Breast epithelium (tissue), 4 donors: ENCODE results near the gene DCLK3. TPM values are rescaled to one million over a fixed set of nuclear protein-coding genes. Genes with fewer than 3 reads are reported as not detected.

ENCODE experiments used
- DNase-seq, 2 donors: peaks; one replicate each; pipeline ENCODE4 v3.0.0-alpha.2; 2019; ENCODE audit warnings: low spot score in 2 of 2
- H3K27ac ChIP-seq, 2 donors: fragments of 200-600 bp; sonication (generic) in 1 of 2; one replicate each; pipeline ENCODE4 v1.5.1; 2016 to 2019; ENCODE audit warnings: mild to moderate bottlenecking in 1 of 2
- H3K27me3 ChIP-seq, 2 donors: fragments of 200-600 bp; sonication (generic) in 1 of 2; one replicate each; pipeline versions ENCODE4 v1.5.1 to v1.6.0; 2017 to 2019; ENCODE audit warnings: control low read depth in 1 of 2, mild to moderate bottlenecking in 1 of 2
- H3K36me3 ChIP-seq: fragments of 200-600 bp; one replicate; pipeline ENCODE4 v1.5.1; 2019
- H3K4me1 ChIP-seq, 2 donors: fragments of 200-600 bp; sonication (generic); one replicate each; pipeline ENCODE4 v1.5.1; 2016 to 2019; ENCODE audit warnings: control low read depth in 1 of 2
- H3K4me3 ChIP-seq, 3 donors: fragments of 200-600 bp; sonication (generic); 1 replicate in 2 of 3; 2 replicates in 1 of 3; pipeline ENCODE4 v1.5.1; 2016 to 2019; ENCODE audit warnings: mild to moderate bottlenecking in 3 of 3, moderate library complexity in 2 of 3
- H3K9me3 ChIP-seq, 2 donors: fragments of 200-600 bp; sonication (generic) in 1 of 2; one replicate each; pipeline ENCODE4 v1.5.1; 2016 to 2019; ENCODE audit warnings: control low read depth in 1 of 2
- CTCF ChIP-seq, 3 donors: fragments of 450-650 bp; IDR thresholded peaks; one replicate each; pipeline ENCODE4 v1.5.1; 2016 to 2017; ENCODE audit warnings: antibody characterized with exemption in 3 of 3, mild to moderate bottlenecking in 3 of 3, moderate library complexity in 3 of 3
- POLR2A ChIP-seq: fragments of 450-650 bp; IDR thresholded peaks from one replicate; pipeline ENCODE4 v1.6.1; 2016; ENCODE audit warnings: antibody characterized with exemption, mild to moderate bottlenecking, moderate library complexity
- POLR2AphosphoS5 ChIP-seq, 3 donors: sonication (generic); formaldehyde crosslinking; IDR thresholded peaks; one replicate each; pipeline ENCODE4 v1.6.1; 2017; ENCODE audit warnings: antibody characterized with exemption in 3 of 3
- intact Hi-C: fragments of 100-400 bp; cut with DNase I; formaldehyde crosslinking; loops from one replicate; pipeline ENCODE4 v1.15.1; 2023; ENCODE audit warnings: low total_unique reads
- total RNA-seq, 3 donors: library from RNA; depleted of rRNA; stranded (reverse); fragments of >200 nt; gene quantifications; one replicate each; pipeline ENCODE4 v1.1.0, GENCODE V29; 2016

Gene DCLK3
- total RNA-seq, 3 donors from 2014 or later: 0.16 TPM; not detected in 2

- DNase-seq: no peak
- no peaks in the 10 kb centered on the region for H3K4me1 ChIP-seq
- H3K27me3 ChIP-seq: no peaks in the 10 kb centered on the region
- no peaks in the 10 kb centered on the region for H3K9me3 ChIP-seq
- no peaks in the 10 kb centered on the region for H3K36me3 ChIP-seq
- TF ChIP-seq CTCF (IDR thresholded peaks at IDR 0.05) (no peak), POLR2AphosphoS5 (IDR thresholded peaks at IDR 0.05) (no peak)
- intact Hi-C loops: no loop called here
- no peak overlapping the region for H3K27ac ChIP-seq
- H3K4me3 ChIP-seq: no peak overlapping the region
These were observed 28.1 kb downstream of the DCLK3 start for GRCh38 chr3:36736301-36736700.

GRCh38 chr3:36734742-36735141 lies 29.6 kb downstream of the DCLK3 start:
- Histone ChIP-seq H3K36me3 (no peaks in the 10 kb centered on the region), H3K4me1 (no peaks in the 10 kb centered on the region), H3K4me3 (no peak overlapping the region), H3K27ac (no peak overlapping the region), H3K9me3 (no peaks in the 10 kb centered on the region), H3K27me3 (no peaks in the 10 kb centered on the region)
- DNase-seq: no peak
- TF ChIP-seq POLR2AphosphoS5 (IDR thresholded peaks at IDR 0.05) (no peak), CTCF (IDR thresholded peaks at IDR 0.05) (no peak), POLR2A (no peak)
- intact Hi-C loops: no loop called here

- Histone ChIP-seq H3K27me3 (no peaks in the 10 kb centered on the region), H3K27ac (no peak overlapping the region), H3K9me3 (no peaks in the 10 kb centered on the region), H3K4me3 (no peak overlapping the region), H3K4me1 (no peaks in the 10 kb centered on the region), H3K36me3 (no peaks in the 10 kb centered on the region)
- no peak for DNase-seq
- TF ChIP-seq POLR2AphosphoS5 (IDR thresholded peaks at IDR 0.05): no peak
- no peak for TF ChIP-seq CTCF (IDR thresholded peaks at IDR 0.05)
- no peak for TF ChIP-seq POLR2A
- intact Hi-C loops: no loop called here
These were observed 30.6 kb downstream of the DCLK3 start for GRCh38 chr3:36733723-36734122.

- Histone ChIP-seq H3K27me3 (no peaks in the 10 kb centered on the region), H3K4me3 (no peak overlapping the region), H3K36me3 (no peaks in the 10 kb centered on the region), H3K27ac (no peak overlapping the region), H3K9me3 (no peaks in the 10 kb centered on the region), H3K4me1 (no peaks in the 10 kb centered on the region)
- no peak for DNase-seq
- no peak for TF ChIP-seq POLR2AphosphoS5 (IDR thresholded peaks at IDR 0.05)
- no peak for TF ChIP-seq POLR2A
- no peak for TF ChIP-seq CTCF (IDR thresholded peaks at IDR 0.05)
- intact Hi-C loops: no loop called here
These were observed 31.1 kb downstream of the DCLK3 start for GRCh38 chr3:36733162-36733696.

- Histone ChIP-seq H3K36me3 (no peaks in the 10 kb centered on the region), H3K27me3 (no peaks in the 10 kb centered on the region), H3K9me3 (no peaks in the 10 kb centered on the region), H3K4me1 (no peaks in the 10 kb centered on the region), H3K27ac (no peak overlapping the region), H3K4me3 (no peak overlapping the region)
- no peak for DNase-seq
- intact Hi-C loops: no loop called here
- TF ChIP-seq POLR2A (no peak), CTCF (IDR thresholded peaks at IDR 0.05) (no peak), POLR2AphosphoS5 (IDR thresholded peaks at IDR 0.05) (no peak)
These were observed 33.4 kb downstream of the DCLK3 start for GRCh38 chr3:36730966-36731365.
